A549 (cell line): Measurements from ENCODE around the gene DLG2.

Experiments used
- BHLHE40 ChIP-seq: IDR thresholded peaks from 2 replicates; pipeline ENCODE4 v1.6.1; 2012; ENCODE audit warnings: low read depth, low read length, inconsistent platforms
- CEBPB ChIP-seq, 2 experiments: fragments of >200 bp in 1 of 2; sonication (Bioruptor Twin) in 1 of 2; formaldehyde crosslinking in 1 of 2; IDR thresholded peaks; 2 replicates each; pipeline ENCODE4 v1.6.1; 2012 to 2016
- CHD4 ChIP-seq: fragments of 200-600 bp; sonication (generic); IDR thresholded peaks from 2 replicates; pipeline ENCODE4 v1.6.1; 2016; ENCODE audit warnings: antibody characterized with exemption, mild to moderate bottlenecking, borderline replicate concordance
- EHF ChIP-seq: fragments of 250-450 bp; sonication (Bioruptor Pico); IDR thresholded peaks from 2 replicates; pipeline ENCODE4 v1.5.0; 2020; ENCODE audit warnings: mild to moderate bottlenecking
- EP300 ChIP-seq, 2 experiments: fragments of >200 bp; sonication (Bioruptor Twin); formaldehyde crosslinking; IDR thresholded peaks; 2 replicates in 1 of 2; 3 replicates in 1 of 2; pipeline ENCODE4 v1.6.1; 2016 to 2017
- KDM1A ChIP-seq: fragments of 200-600 bp; sonication (generic); IDR thresholded peaks from 2 replicates; pipeline ENCODE4 v1.6.1; 2016; ENCODE audit warnings: low read depth, mild to moderate bottlenecking
- MAFK ChIP-seq: fragments of 450-650 bp; IDR thresholded peaks from 2 replicates; pipeline ENCODE4 v1.6.1; 2014; ENCODE audit not compliant: partially characterized antibody
- MAX ChIP-seq: IDR thresholded peaks from 2 replicates; pipeline ENCODE4 v1.6.1; 2012
- NR3C1 ChIP-seq: fragments of >200 bp; sonication (Bioruptor Twin); formaldehyde crosslinking; IDR thresholded peaks from 3 replicates; pipeline ENCODE4 v1.6.1; 2017
- POLR2A ChIP-seq: IDR thresholded peaks from 2 replicates; pipeline ENCODE4 v1.6.1; 2012; ENCODE audit warnings: mild to moderate bottlenecking, low read length
- SREBF2 ChIP-seq: fragments of 450-650 bp; IDR thresholded peaks from 2 replicates; pipeline ENCODE4 v1.6.1; 2014; ENCODE audit warnings: mild to moderate bottlenecking, moderate library complexity
- ZNF302 ChIP-seq: fragments of 250-450 bp; sonication (Bioruptor Pico); IDR thresholded peaks from 2 replicates; pipeline ENCODE4 v1.9.0; 2021; ENCODE audit warnings: inconsistent platforms, mild to moderate bottlenecking, moderate library complexity
- TF ChIP-seq, protein P1 (sequence below): fragments of >200 bp; sonication (Bioruptor Twin); formaldehyde crosslinking; IDR thresholded peaks from 3 replicates; pipeline ENCODE4 v1.5.1; 2016

DNA sequence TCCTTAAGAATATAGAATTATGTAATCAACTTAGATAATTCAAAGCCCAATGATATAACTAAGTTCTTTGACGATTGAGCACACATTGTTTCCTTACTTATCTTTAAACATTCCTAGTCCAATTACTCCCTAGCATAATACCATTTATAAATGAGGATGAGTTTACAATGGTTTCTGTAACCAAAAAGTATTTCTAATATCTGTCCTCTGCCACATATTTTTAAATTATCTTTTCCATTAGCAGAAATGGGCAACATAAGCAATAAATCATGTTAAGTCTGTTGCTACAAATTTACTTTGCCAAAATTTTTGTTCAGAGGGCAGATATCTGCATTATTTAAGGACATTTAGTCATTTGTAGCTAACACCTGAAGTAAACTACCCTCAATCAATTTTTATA, 31.0 kb upstream of the DLG2 start:
- TF ChIP-seq EHF (CRISPR knock-in tag), result no peak
- no peak for TF ChIP-seq EP300 (IDR thresholded peaks at IDR 0.05)
- TF ChIP-seq, protein P1, sequence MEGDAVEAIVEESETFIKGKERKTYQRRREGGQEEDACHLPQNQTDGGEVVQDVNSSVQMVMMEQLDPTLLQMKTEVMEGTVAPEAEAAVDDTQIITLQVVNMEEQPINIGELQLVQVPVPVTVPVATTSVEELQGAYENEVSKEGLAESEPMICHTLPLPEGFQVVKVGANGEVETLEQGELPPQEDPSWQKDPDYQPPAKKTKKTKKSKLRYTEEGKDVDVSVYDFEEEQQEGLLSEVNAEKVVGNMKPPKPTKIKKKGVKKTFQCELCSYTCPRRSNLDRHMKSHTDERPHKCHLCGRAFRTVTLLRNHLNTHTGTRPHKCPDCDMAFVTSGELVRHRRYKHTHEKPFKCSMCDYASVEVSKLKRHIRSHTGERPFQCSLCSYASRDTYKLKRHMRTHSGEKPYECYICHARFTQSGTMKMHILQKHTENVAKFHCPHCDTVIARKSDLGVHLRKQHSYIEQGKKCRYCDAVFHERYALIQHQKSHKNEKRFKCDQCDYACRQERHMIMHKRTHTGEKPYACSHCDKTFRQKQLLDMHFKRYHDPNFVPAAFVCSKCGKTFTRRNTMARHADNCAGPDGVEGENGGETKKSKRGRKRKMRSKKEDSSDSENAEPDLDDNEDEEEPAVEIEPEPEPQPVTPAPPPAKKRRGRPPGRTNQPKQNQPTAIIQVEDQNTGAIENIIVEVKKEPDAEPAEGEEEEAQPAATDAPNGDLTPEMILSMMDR, result no peak
- TF ChIP-seq BHLHE40, result no peak
- no peak for TF ChIP-seq SREBF2
- TF ChIP-seq MAX, result no peak
- no peak for TF ChIP-seq CEBPB (IDR thresholded peaks at IDR 0.05)
- no peak for TF ChIP-seq ZNF302 (CRISPR knock-in tag)
- no peak for TF ChIP-seq KDM1A
- TF ChIP-seq POLR2A, result no peak
- no peak for TF ChIP-seq CHD4
- no peak for TF ChIP-seq NR3C1
- TF ChIP-seq MAFK, result no peak
